Measurements from ENCODE around the gene AKAP13.
"Not testable (repeated sequence)": the region's sequence is repeated elsewhere in the genome, so short reads cannot be mapped to it uniquely, and the experiment has no call there.

AKAP13 gene

GRCh38 chr15:85457392-85457968 lies 77.1 kb downstream of the AKAP13 start:
- Histone ChIP-seq H3K4me3 (no peak overlapping the region), H3K27ac (peak overlapping the region in 2 of 21 experiments; percentile 5 to 50)

- peak overlapping the region in 9 of 21 experiments; percentile 2 to 77 (median 31) for H3K27ac ChIP-seq
- H3K4me3 ChIP-seq = no peak overlapping the region
Measured at GRCh38 chr15:85458764-85459163, 78.4 kb downstream of the AKAP13 start.

GRCh38 chr15:85462029-85462428 lies 81.6 kb downstream of the AKAP13 start:
- Histone ChIP-seq H3K4me3 (no peak overlapping the region), H3K27ac (no peak overlapping the region)

GRCh38 chr15:85463276-85463892 lies 83.0 kb downstream of the AKAP13 start:
- Histone ChIP-seq H3K4me3 (no peak overlapping the region), H3K27ac (peak overlapping the region in 1 of 21 experiments; percentile 18)

- H3K27ac ChIP-seq = peak overlapping the region in 1 of 21 experiments; percentile 18
- no peak overlapping the region for H3K4me3 ChIP-seq
Measured at GRCh38 chr15:85463976-85464375, 83.6 kb downstream of the AKAP13 start.

- Histone ChIP-seq H3K4me3 (no peak overlapping the region), H3K27ac (no peak overlapping the region)
Measured at GRCh38 chr15:85464471-85464870, 84.1 kb downstream of the AKAP13 start.

- Histone ChIP-seq H3K27ac (no peak overlapping the region), H3K4me3 (no peak overlapping the region)
Measured at GRCh38 chr15:85470563-85471271, 90.3 kb downstream of the AKAP13 start.

- H3K4me3 ChIP-seq = no peak overlapping the region
- no peak overlapping the region for H3K27ac ChIP-seq
Measured at GRCh38 chr15:85472349-85472748, 91.9 kb downstream of the AKAP13 start.

GRCh38 chr15:85473455-85473854 lies 93.1 kb downstream of the AKAP13 start:
- Histone ChIP-seq H3K27ac (peak overlapping the region in 1 of 21 experiments; percentile 39), H3K4me3 (no peak overlapping the region)

- no peak overlapping the region for H3K4me3 ChIP-seq
- peak overlapping the region in 1 of 21 experiments; percentile 58 for H3K27ac ChIP-seq
Measured at GRCh38 chr15:85474700-85475316, 94.4 kb downstream of the AKAP13 start.

- H3K4me3 ChIP-seq = no peak overlapping the region
- peak overlapping the region in 1 of 21 experiments; percentile 58 for H3K27ac ChIP-seq
Measured at GRCh38 chr15:85475317-85475701, 94.9 kb downstream of the AKAP13 start.

- Histone ChIP-seq H3K4me3 (no peak overlapping the region), H3K27ac (peak overlapping the region in 1 of 21 experiments; percentile 58)
Measured at GRCh38 chr15:85475711-85476110, 95.3 kb downstream of the AKAP13 start.

- H3K4me3 ChIP-seq = no peak overlapping the region
- H3K27ac ChIP-seq = peak overlapping the region in 3 of 21 experiments; percentile 20 to 46 (median 22)
Measured at GRCh38 chr15:85477061-85477460, 96.7 kb downstream of the AKAP13 start.

GRCh38 chr15:85477730-85478129 lies 97.3 kb downstream of the AKAP13 start:
- H3K27ac ChIP-seq = peak overlapping the region in 1 of 21 experiments; percentile 52
- H3K4me3 ChIP-seq = no peak overlapping the region

GRCh38 chr15:85479071-85479647 lies 98.8 kb downstream of the AKAP13 start:
- Histone ChIP-seq H3K4me3 (no peak overlapping the region), H3K27ac (peak overlapping the region in 12 of 21 experiments; percentile 3 to 67 (median 26))

- no peak overlapping the region for H3K27ac ChIP-seq
Measured at GRCh38 chr15:85480923-85481322, 100.5 kb downstream of the AKAP13 start.

GRCh38 chr15:85481543-85481942 lies 101.1 kb downstream of the AKAP13 start:
- peak overlapping the region in 1 of 21 experiments; percentile 19 for H3K27ac ChIP-seq
- not testable (repeated sequence) for H3K4me3 ChIP-seq

More at GRCh38 chr15:85480923-85481322, 100.5 kb downstream of the AKAP13 start:
- no peak overlapping the region for H3K4me3 ChIP-seq

- H3K27ac ChIP-seq = peak overlapping the region in 5 of 21 experiments; percentile 8 to 54 (median 24)
- no peak overlapping the region for H3K4me3 ChIP-seq
Measured at GRCh38 chr15:85482894-85483293, 102.5 kb downstream of the AKAP13 start.

GRCh38 chr15:85483955-85484354 lies 103.6 kb downstream of the AKAP13 start:
- H3K4me3 ChIP-seq, H3K27ac ChIP-seq: not testable (repeated sequence)

- not testable (repeated sequence) for H3K27ac ChIP-seq, H3K4me3 ChIP-seq
Measured at GRCh38 chr15:85484923-85485322, 104.5 kb downstream of the AKAP13 start.

All from skin epidermis (tissue), 12 donors.